ENCODE results near the gene DNAJB4. TPM values are rescaled to one million over a fixed set of nuclear protein-coding genes. Genes with fewer than 3 reads are reported as not detected.

DNAJB4 gene
- total and polyA plus RNA-seq, 7 donors, result 7.8 to 41.7 (median 29.6) TPM

DNA sequence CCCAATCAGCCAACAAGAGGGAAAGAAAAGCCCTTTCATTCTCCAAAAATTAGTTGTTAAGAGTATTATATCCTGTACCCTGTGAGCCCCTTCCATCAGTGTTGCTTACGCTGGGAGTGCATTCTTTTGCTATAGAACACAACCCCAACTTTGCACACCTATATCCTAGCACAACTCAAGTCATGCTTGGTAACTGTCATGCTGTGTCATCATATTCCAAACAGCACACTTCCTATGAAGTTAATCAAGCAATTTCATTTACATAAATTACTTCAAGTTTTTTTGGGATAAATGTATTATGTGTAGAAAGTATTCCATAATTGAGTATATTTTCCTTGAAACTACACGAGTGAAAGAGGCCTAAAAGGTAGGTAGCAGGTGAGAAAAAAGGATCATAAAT is 45.9 kb upstream of the DNAJB4 start:
- DNase-seq, result no peak
- Histone ChIP-seq H3K36me3 (peaks cover 41 to 100% (median 78%) of the 10 kb centered on the region in 4 donors), H3K4me1 (no peaks in the 10 kb centered on the region), H3K27ac (no peak overlapping the region), H3K9me3 (no peaks in the 10 kb centered on the region), H3K27me3 (no peaks in the 10 kb centered on the region), H3K4me3 (no peak overlapping the region)
- TF ChIP-seq, protein P1, sequence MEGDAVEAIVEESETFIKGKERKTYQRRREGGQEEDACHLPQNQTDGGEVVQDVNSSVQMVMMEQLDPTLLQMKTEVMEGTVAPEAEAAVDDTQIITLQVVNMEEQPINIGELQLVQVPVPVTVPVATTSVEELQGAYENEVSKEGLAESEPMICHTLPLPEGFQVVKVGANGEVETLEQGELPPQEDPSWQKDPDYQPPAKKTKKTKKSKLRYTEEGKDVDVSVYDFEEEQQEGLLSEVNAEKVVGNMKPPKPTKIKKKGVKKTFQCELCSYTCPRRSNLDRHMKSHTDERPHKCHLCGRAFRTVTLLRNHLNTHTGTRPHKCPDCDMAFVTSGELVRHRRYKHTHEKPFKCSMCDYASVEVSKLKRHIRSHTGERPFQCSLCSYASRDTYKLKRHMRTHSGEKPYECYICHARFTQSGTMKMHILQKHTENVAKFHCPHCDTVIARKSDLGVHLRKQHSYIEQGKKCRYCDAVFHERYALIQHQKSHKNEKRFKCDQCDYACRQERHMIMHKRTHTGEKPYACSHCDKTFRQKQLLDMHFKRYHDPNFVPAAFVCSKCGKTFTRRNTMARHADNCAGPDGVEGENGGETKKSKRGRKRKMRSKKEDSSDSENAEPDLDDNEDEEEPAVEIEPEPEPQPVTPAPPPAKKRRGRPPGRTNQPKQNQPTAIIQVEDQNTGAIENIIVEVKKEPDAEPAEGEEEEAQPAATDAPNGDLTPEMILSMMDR (IDR thresholded peaks at IDR 0.05), result no peak
- TF ChIP-seq POLR2AphosphoS5 (IDR thresholded peaks at IDR 0.05), result no peak
- TF ChIP-seq EP300 (IDR thresholded peaks at IDR 0.05), result no peak
- TF ChIP-seq POLR2A (IDR thresholded peaks at IDR 0.05), result no peak
- 70 to 90% methylated on average over 2 of the region's 2 CpGs for WGBS, 2 donors
- intact Hi-C loops (cut with DNase I), result no loop called here

DNA sequence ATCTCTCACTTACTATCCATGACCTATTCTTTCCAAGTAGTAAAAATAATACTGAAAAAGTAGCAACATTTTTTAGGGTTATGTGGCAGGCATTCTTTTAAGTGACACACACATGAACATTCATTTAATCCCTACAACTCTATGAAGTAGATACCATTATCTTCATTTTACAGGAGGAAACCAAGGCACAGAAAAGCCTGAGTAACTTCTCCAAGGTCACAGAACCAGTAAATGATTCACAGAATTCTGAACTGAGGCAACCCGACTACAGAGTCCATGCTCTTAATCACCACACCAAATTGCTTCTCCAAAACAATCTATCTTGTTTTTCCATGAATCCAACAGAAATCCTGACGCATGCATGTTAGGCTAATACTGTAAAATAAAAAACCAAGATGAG is 43.3 kb upstream of the DNAJB4 start:
- TF ChIP-seq EP300 (IDR thresholded peaks at IDR 0.05) (no peak), POLR2A (IDR thresholded peaks at IDR 0.05) (no peak), POLR2AphosphoS5 (IDR thresholded peaks at IDR 0.05) (no peak)
- TF ChIP-seq, protein P1 (IDR thresholded peaks at IDR 0.05), result no peak
- Histone ChIP-seq H3K4me3 (no peak overlapping the region), H3K27ac (no peak overlapping the region), H3K27me3 (no peaks in the 10 kb centered on the region), H3K9me3 (no peaks in the 10 kb centered on the region), H3K36me3 (peaks cover 45 to 100% (median 79%) of the 10 kb centered on the region in 4 donors), H3K4me1 (no peaks in the 10 kb centered on the region)
- intact Hi-C loops (cut with DNase I), result loop anchor here (5.0 kb wide), 1 partner anchor 34 kb away; no protein-coding TSS in a partner anchor
- 59 to 81% methylated on average over 2 of the region's 2 CpGs for WGBS, 2 donors
- no peak for DNase-seq

DNA sequence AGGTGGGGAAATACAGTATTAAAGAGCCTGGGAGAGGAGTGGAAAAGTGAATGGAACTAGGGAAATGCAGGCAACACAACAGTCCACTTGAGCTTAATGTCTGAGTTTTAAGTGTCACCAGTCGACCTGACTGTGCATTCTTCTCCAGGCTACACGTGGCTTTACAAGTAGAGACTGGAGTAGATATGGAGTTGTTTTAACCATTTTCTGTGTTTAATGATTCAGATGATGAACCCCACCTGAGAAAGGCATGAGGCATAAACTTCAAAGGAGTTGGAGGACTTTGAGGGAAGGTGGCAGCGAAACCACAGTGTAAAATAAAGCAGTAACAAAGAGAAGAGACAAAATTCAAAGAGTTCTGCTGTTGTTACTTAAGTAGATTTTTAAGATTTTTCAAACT is 38.4 kb upstream of the DNAJB4 start:
- Histone ChIP-seq H3K27me3 (no peaks in the 10 kb centered on the region), H3K27ac (no peak overlapping the region), H3K4me1 (peaks cover 0 to 31% (median 24%) of the 10 kb centered on the region in 4 donors), H3K9me3 (no peaks in the 10 kb centered on the region), H3K36me3 (peaks cover 34 to 83% (median 61%) of the 10 kb centered on the region in 4 donors), H3K4me3 (no peak overlapping the region)
- intact Hi-C loops (cut with DNase I), result no loop called here
- no peak for TF ChIP-seq POLR2A (IDR thresholded peaks at IDR 0.05)
- TF ChIP-seq EP300 (IDR thresholded peaks at IDR 0.05), result no peak
- TF ChIP-seq, protein P1 (IDR thresholded peaks at IDR 0.05), result no peak
- no peak for TF ChIP-seq POLR2AphosphoS5 (IDR thresholded peaks at IDR 0.05)
- no peak for DNase-seq
- WGBS, 2 donors, result 80 to 86% methylated on average over 3 of the region's 3 CpGs

DNA sequence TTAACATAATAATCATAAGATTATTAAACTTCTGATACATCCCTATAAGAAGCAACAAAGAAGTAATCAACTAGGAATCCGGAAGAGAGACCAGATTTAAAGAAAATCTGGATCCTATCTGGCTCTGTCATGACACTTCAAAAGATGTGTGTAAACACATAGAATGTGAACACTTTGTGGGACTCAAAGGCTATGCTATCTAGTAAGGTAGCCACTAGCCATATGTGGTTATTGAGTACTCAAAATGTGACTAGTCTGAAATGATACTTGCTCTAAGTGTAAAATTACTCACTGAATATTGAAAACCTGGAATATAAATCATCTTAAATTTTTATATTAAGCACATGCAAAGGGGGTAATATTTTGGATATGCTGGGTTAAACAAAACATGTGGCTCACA is 34.5 kb upstream of the DNAJB4 start:
- 67 to 75% methylated on average over 1 of the region's 1 CpG for WGBS, 2 donors
- TF ChIP-seq POLR2A (IDR thresholded peaks at IDR 0.05), result no peak
- TF ChIP-seq POLR2AphosphoS5 (IDR thresholded peaks at IDR 0.05), result no peak
- TF ChIP-seq, protein P1 (IDR thresholded peaks at IDR 0.05), result no peak
- TF ChIP-seq EP300 (IDR thresholded peaks at IDR 0.05), result no peak
- H3K27ac ChIP-seq, result no peak overlapping the region
- intact Hi-C loops (cut with DNase I), result loop anchor here (10.0 kb wide), 2 partner anchors 135 to 385 kb away; no protein-coding TSS in a partner anchor
- peaks cover 7 to 44% (median 28%) of the 10 kb centered on the region in 4 donors for H3K36me3 ChIP-seq
- H3K9me3 ChIP-seq, result no peaks in the 10 kb centered on the region
- H3K4me3 ChIP-seq, result no peak overlapping the region
- no peak for DNase-seq
- peaks cover 0 to 57% (median 50%) of the 10 kb centered on the region in 4 donors for H3K4me1 ChIP-seq
- H3K27me3 ChIP-seq, result no peaks in the 10 kb centered on the region

DNA sequence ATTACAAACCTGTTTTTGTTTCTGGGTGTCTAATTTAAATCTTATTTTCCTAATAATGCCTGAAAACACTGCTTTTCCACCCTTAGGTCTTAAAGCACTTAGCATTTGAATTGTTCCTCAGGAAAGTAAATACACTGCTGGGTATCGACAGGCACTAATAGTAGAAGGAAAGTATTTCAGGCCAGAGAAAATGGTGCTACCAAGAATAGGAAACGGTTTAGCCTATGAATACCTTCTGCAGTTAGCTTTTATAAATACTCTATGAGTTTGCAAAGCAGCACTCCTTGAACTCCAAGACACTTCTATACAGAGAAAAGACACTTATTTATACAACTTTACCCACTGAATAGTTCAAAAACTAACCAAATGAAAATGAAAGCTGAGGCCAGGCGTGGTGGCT is 32.7 kb upstream of the DNAJB4 start:
- no peak overlapping the region for H3K27ac ChIP-seq
- H3K36me3 ChIP-seq, result peaks cover 0 to 25% (median 13%) of the 10 kb centered on the region in 4 donors
- H3K4me1 ChIP-seq, result peaks cover 0 to 76% (median 69%) of the 10 kb centered on the region in 4 donors
- intact Hi-C loops (cut with DNase I), result loop anchor here (10.0 kb wide), 2 partner anchors 137 to 387 kb away; no protein-coding TSS in a partner anchor
- no peaks in the 10 kb centered on the region for H3K27me3 ChIP-seq
- H3K4me3 ChIP-seq, result no peak overlapping the region
- WGBS, 2 donors, result 85 to 88% methylated on average over 3 of the region's 3 CpGs
- DNase-seq, result no peak
- no peaks in the 10 kb centered on the region for H3K9me3 ChIP-seq
- TF ChIP-seq, protein P1 (IDR thresholded peaks at IDR 0.05), result no peak
- TF ChIP-seq POLR2A (IDR thresholded peaks at IDR 0.05) (no peak), POLR2AphosphoS5 (IDR thresholded peaks at IDR 0.05) (no peak), EP300 (IDR thresholded peaks at IDR 0.05) (no peak)
